Measurements from ENCODE around the gene HMGXB3. TPM values are rescaled to one million over a fixed set of nuclear protein-coding genes. Genes with fewer than 3 reads are reported as not detected.

The HMGXB3 gene
- total RNA-seq, 2 experiments from 2014 or later: 27.4 to 29.3 TPM

DNA sequence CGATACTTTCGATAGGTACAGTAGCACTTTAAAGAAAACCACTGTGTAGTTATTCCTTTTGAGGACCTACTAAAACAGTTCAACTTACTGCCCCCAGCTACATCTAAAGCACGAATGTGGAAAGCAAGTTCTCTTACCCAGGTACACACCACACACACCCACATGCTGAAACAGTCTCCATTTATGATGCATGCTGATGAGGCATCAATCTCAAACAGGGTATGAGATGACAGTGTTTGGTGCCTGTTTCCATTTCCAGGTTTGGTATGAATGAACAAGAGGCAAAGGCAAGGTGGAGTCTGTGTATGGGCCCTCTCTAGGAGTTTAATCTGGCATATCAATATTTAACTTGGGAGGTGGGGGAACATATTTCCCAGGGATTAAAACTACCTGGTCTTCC is 13.9 kb downstream of the HMGXB3 start:
- Histone ChIP-seq H3K9me3 (ENCODE audit: control insufficient read depth in 1 of 2, insufficient read depth in 1 of 2, low read length in 2 of 2) (no peaks in the 10 kb centered on the region), H3K4me1 (ENCODE audit: insufficient read depth, low read length) (no peaks in the 10 kb centered on the region), H3K36me3 (ENCODE audit: insufficient read depth, low read length) (peaks cover 94% of the 10 kb centered on the region), H3K27ac (ENCODE audit: low read depth in 1 of 2, low read length in 2 of 2) (no peak overlapping the region), H3K4me3 (ENCODE audit: low read length) (no peak overlapping the region), H3K27me3 (ENCODE audit: control insufficient read depth in 1 of 2, insufficient read depth in 2 of 2, low read length in 2 of 2) (no peaks in the 10 kb centered on the region)
- Mint-ChIP-seq H3K9me3 (no peaks in the 10 kb centered on the region), H3K27me3 (no peaks in the 10 kb centered on the region), H3K27ac (no peak overlapping the region), H3K4me1 (ENCODE audit: low read depth) (no peaks in the 10 kb centered on the region), H3K36me3 (ENCODE audit: low read depth) (peaks cover 100% of the 10 kb centered on the region), H3K4me3 (no peak overlapping the region)
- DNase-seq (no peak), ATAC-seq (ENCODE audit: poor library complexity) (no peak)
- intact Hi-C loops (cut with DNase I, micrococcal nuclease): no loop called here
- ChIA-PET CTCF (no interaction called here), POLR2A (no interaction called here)
- TF ChIP-seq CTCF (IDR thresholded peaks at IDR 0.05): no peak

- TF ChIP-seq CTCF (IDR thresholded peaks at IDR 0.05): no peak
- DNase-seq (no peak), ATAC-seq (ENCODE audit: poor library complexity) (no peak)
- no peak overlapping the region for H3K4me3 ChIP-seq (ENCODE audit: low read length)
- H3K36me3 ChIP-seq (ENCODE audit: insufficient read depth, low read length): peaks cover 94% of the 10 kb centered on the region
- no peak overlapping the region for H3K27ac ChIP-seq (ENCODE audit: low read depth in 1 of 2, low read length in 2 of 2)
- no peaks in the 10 kb centered on the region for H3K4me1 ChIP-seq (ENCODE audit: insufficient read depth, low read length)
- no peaks in the 10 kb centered on the region for H3K9me3 ChIP-seq (ENCODE audit: control insufficient read depth in 1 of 2, insufficient read depth in 1 of 2, low read length in 2 of 2)
- Mint-ChIP-seq H3K4me3 (no peak overlapping the region), H3K4me1 (ENCODE audit: low read depth) (no peaks in the 10 kb centered on the region), H3K27ac (no peak overlapping the region), H3K27me3 (no peaks in the 10 kb centered on the region), H3K9me3 (no peaks in the 10 kb centered on the region), H3K36me3 (ENCODE audit: low read depth) (peaks cover 100% of the 10 kb centered on the region)
- no peaks in the 10 kb centered on the region for H3K27me3 ChIP-seq (ENCODE audit: control insufficient read depth in 1 of 2, insufficient read depth in 2 of 2, low read length in 2 of 2)
- ChIA-PET POLR2A (no interaction called here), CTCF (no interaction called here)
- intact Hi-C loops (cut with DNase I, micrococcal nuclease): no loop called here
Observed at GRCh38 chr5:150015415-150015814, 14.9 kb downstream of the HMGXB3 start.

GRCh38 chr5:150016537-150016936 is 16.0 kb downstream of the HMGXB3 start:
- no peaks in the 10 kb centered on the region for H3K9me3 ChIP-seq (ENCODE audit: control insufficient read depth in 1 of 2, insufficient read depth in 1 of 2, low read length in 2 of 2)
- Mint-ChIP-seq H3K4me3 (no peak overlapping the region), H3K27ac (no peak overlapping the region), H3K36me3 (ENCODE audit: low read depth) (peaks cover 100% of the 10 kb centered on the region), H3K4me1 (ENCODE audit: low read depth) (no peaks in the 10 kb centered on the region), H3K9me3 (no peaks in the 10 kb centered on the region), H3K27me3 (no peaks in the 10 kb centered on the region)
- ATAC-seq (ENCODE audit: poor library complexity) (no peak), DNase-seq (no peak)
- H3K27ac ChIP-seq (ENCODE audit: low read depth in 1 of 2, low read length in 2 of 2): no peak overlapping the region
- H3K36me3 ChIP-seq (ENCODE audit: insufficient read depth, low read length): peaks cover 96% of the 10 kb centered on the region
- H3K4me1 ChIP-seq (ENCODE audit: insufficient read depth, low read length): no peaks in the 10 kb centered on the region
- intact Hi-C loops (cut with DNase I, micrococcal nuclease): no loop called here
- CTCF ChIA-PET: no interaction called here
- TF ChIP-seq CTCF (IDR thresholded peaks at IDR 0.05): no peak
- H3K27me3 ChIP-seq (ENCODE audit: control insufficient read depth in 1 of 2, insufficient read depth in 2 of 2, low read length in 2 of 2): no peaks in the 10 kb centered on the region
- POLR2A ChIA-PET: no interaction called here
- no peak overlapping the region for H3K4me3 ChIP-seq (ENCODE audit: low read length)

Data from CD4-positive, alpha-beta T cell (primary cell).